Epithelial cell of esophagus (primary cell): ENCODE measurements around the gene LPIN1.
"Not testable (repeated sequence)": the region's sequence is repeated elsewhere in the genome, so short reads cannot be mapped to it uniquely, and the experiment has no call there.

Source experiments
- DNase-seq: peaks from one replicate; pipeline ENCODE4 v3.0.0; 2010; ENCODE audit warnings: low read depth
- H3K4me3 ChIP-seq: 2 replicates; pipeline ENCODE4 v1.5.1; 2011; ENCODE audit warnings: mild to moderate bottlenecking, low read length, control low read depth
- CTCF ChIP-seq: IDR thresholded peaks from 2 replicates; pipeline ENCODE4 v1.5.1; 2011; ENCODE audit warnings: low read depth, mild to moderate bottlenecking, low read length, control low read depth, inconsistent platforms; ENCODE audit not compliant: insufficient read depth; ENCODE audit errors: missing control alignments

Gene LPIN1

GRCh38 chr2:11758187-11758586 lies 11.8 kb downstream of the LPIN1 start:
- DNase-seq: no peak
- TF ChIP-seq CTCF: no peak
- H3K4me3 ChIP-seq: no peak overlapping the region

- no peak overlapping the region for H3K4me3 ChIP-seq
- TF ChIP-seq CTCF: no peak
- no peak for DNase-seq
Measured at GRCh38 chr2:11758647-11759046, 12.2 kb downstream of the LPIN1 start.

- H3K4me3 ChIP-seq, DNase-seq: not testable (repeated sequence)
Measured at GRCh38 chr2:11759182-11759975, 12.9 kb downstream of the LPIN1 start.

GRCh38 chr2:11761259-11761658 lies 14.8 kb downstream of the LPIN1 start:
- DNase-seq: no peak
- TF ChIP-seq CTCF: no peak
- H3K4me3 ChIP-seq: no peak overlapping the region

GRCh38 chr2:11762031-11762430 lies 15.6 kb downstream of the LPIN1 start:
- no peak overlapping the region for H3K4me3 ChIP-seq
- TF ChIP-seq CTCF: no peak
- no peak for DNase-seq

- no peak overlapping the region for H3K4me3 ChIP-seq
- no peak for TF ChIP-seq CTCF
- DNase-seq: no peak
Measured at GRCh38 chr2:11762799-11763461, 16.5 kb downstream of the LPIN1 start.

GRCh38 chr2:11764359-11764758 lies 17.9 kb downstream of the LPIN1 start:
- H3K4me3 ChIP-seq: no peak overlapping the region
- DNase-seq: no peak
- TF ChIP-seq CTCF: no peak
